Common myeloid progenitor, CD34-positive (primary cell): ENCODE measurements around the gene PDE11A.

ENCODE experiments used
- CTCF ChIA-PET: fragments of 350-600 bp; sonication (Branson Sonifier 250); formaldehyde crosslinking; loops from one replicate; lab custom pipeline; 2021; ENCODE audit warnings: antibody characterized with exemption; lab: Charles Lee
- POLR2A ChIA-PET: fragments of 350-600 bp; sonication (Branson Sonifier 250); formaldehyde crosslinking; loops from one replicate; lab custom pipeline; 2021; ENCODE audit warnings: antibody characterized with exemption; lab: Charles Lee
- DNase-seq, 3 donors: peaks; one replicate each; pipeline versions ENCODE4 v3.0.0 to v3.0.0-alpha.2; 2013
- H3K27ac ChIP-seq, 2 experiments: 1 replicate in 1 of 2; 2 replicates in 1 of 2; pipeline ENCODE4 v1.7.0; 2013; ENCODE audit warnings: inconsistent platforms in 2 of 2, low read length in 2 of 2, mild to moderate bottlenecking in 2 of 2, low read depth in 1 of 2, moderate library complexity in 1 of 2; ENCODE audit not compliant: severe bottlenecking in 2 of 2, insufficient read depth in 1 of 2, poor library complexity in 1 of 2
- H3K27me3 ChIP-seq, 5 experiments: replicated peaks in 2 of 5; 1 replicate in 3 of 5; 2 replicates in 2 of 5; pipeline versions ENCODE4 v1.6.1 to v1.7.0; 2013; ENCODE audit warnings: low read length in 4 of 5, mild to moderate bottlenecking in 2 of 5, moderate library complexity in 2 of 5, inconsistent platforms in 1 of 5; ENCODE audit not compliant: insufficient read depth in 5 of 5, control insufficient read depth in 4 of 5
- H3K36me3 ChIP-seq, 4 experiments: 1 replicate in 2 of 4; 2 replicates in 2 of 4; pipeline versions ENCODE4 v1.6.1 to v1.7.0; 2013; ENCODE audit warnings: low read length in 3 of 4, control low read depth in 1 of 4, mild to moderate bottlenecking in 1 of 4; ENCODE audit not compliant: control insufficient read depth in 4 of 4, insufficient read depth in 4 of 4
- H3K4me1 ChIP-seq, 4 experiments: 1 replicate in 3 of 4; 2 replicates in 1 of 4; pipeline versions ENCODE4 v1.6.1 to v1.7.1; 2013; ENCODE audit warnings: low read length in 3 of 4, mild to moderate bottlenecking in 3 of 4, control low read depth in 1 of 4, inconsistent platforms in 1 of 4, moderate library complexity in 1 of 4; ENCODE audit not compliant: control insufficient read depth in 4 of 4, insufficient read depth in 4 of 4; ENCODE audit errors: control extremely low read depth in 1 of 4
- H3K4me3 ChIP-seq, 7 experiments: 1 replicate in 4 of 7; 2 replicates in 3 of 7; pipeline versions ENCODE4 v1.5.1 to v1.7.0; 2013; ENCODE audit warnings: mild to moderate bottlenecking in 7 of 7, low read length in 6 of 7, moderate library complexity in 6 of 7, inconsistent platforms in 2 of 7, low read depth in 2 of 7, control low read depth in 1 of 7; ENCODE audit not compliant: insufficient read depth in 4 of 7, control insufficient read depth in 1 of 7; ENCODE audit errors: extremely low read depth in 1 of 7
- H3K9me3 ChIP-seq, 5 experiments: 1 replicate in 4 of 5; 2 replicates in 1 of 5; pipeline versions ENCODE4 v1.6.1 to v1.7.1; 2013; ENCODE audit warnings: low read length in 4 of 5, mild to moderate bottlenecking in 2 of 5, inconsistent platforms in 1 of 5, low read depth in 1 of 5, moderate library complexity in 1 of 5; ENCODE audit not compliant: control insufficient read depth in 4 of 5, insufficient read depth in 2 of 5; ENCODE audit errors: control extremely low read depth in 1 of 5
- WGBS: methylation state at CpG from one replicate; pipeline ENCODE4 v1.1.5; 2013; ENCODE audit not compliant: insufficient coverage; 5-methylcytosine and 5-hydroxymethylcytosine counted together

The PDE11A gene

GRCh38 chr2:177881921-177882320 is 190.7 kb downstream of the PDE11A start:
- Histone ChIP-seq H3K4me1 (peaks cover 0 to 4% (median under 1%) of the 10 kb centered on the region in 4 experiments), H3K9me3 (peaks cover 0 to 4% (median 0%) of the 10 kb centered on the region in 5 experiments), H3K27me3 (no peaks in the 10 kb centered on the region), H3K36me3 (no peaks in the 10 kb centered on the region), H3K4me3 (no peak overlapping the region), H3K27ac (no peak overlapping the region)
- ChIA-PET POLR2A (no interaction called here), CTCF (no interaction called here)
- WGBS: 100% methylated on average over 1 of the region's 2 CpGs
- DNase-seq: no peak

GRCh38 chr2:177881008-177881747 is 191.4 kb downstream of the PDE11A start:
- ChIA-PET POLR2A (no interaction called here), CTCF (no interaction called here)
- peaks cover 0 to 4% (median 0%) of the 10 kb centered on the region in 5 experiments for H3K9me3 ChIP-seq
- WGBS: 96% methylated on average over 2 of the region's 2 CpGs
- no peak overlapping the region for H3K4me3 ChIP-seq
- DNase-seq: no peak
- H3K27me3 ChIP-seq: no peaks in the 10 kb centered on the region
- H3K36me3 ChIP-seq: no peaks in the 10 kb centered on the region
- H3K27ac ChIP-seq: no peak overlapping the region
- H3K4me1 ChIP-seq: peaks cover 0 to 4% (median under 1%) of the 10 kb centered on the region in 4 experiments

GRCh38 chr2:177880285-177880684 is 192.3 kb downstream of the PDE11A start:
- 100% methylated on average over 2 of the region's 2 CpGs for WGBS
- CTCF ChIA-PET: no interaction called here

GRCh38 chr2:177876950-177877349 is 195.6 kb downstream of the PDE11A start:
- CTCF ChIA-PET: interaction anchor here (1.1 to 1.9 kb wide), 2 partner anchors 10 to 21 kb away, joined by 4 to 6 read pairs; no protein-coding TSS in a partner anchor
- H3K27ac ChIP-seq: no peak overlapping the region

More at GRCh38 chr2:177880285-177880684, 192.3 kb downstream of the PDE11A start:
- no peak overlapping the region for H3K4me3 ChIP-seq
- H3K27me3 ChIP-seq: no peaks in the 10 kb centered on the region
- DNase-seq: no peak
- no peak overlapping the region for H3K27ac ChIP-seq
- peaks cover 0 to 4% (median under 1%) of the 10 kb centered on the region in 4 experiments for H3K4me1 ChIP-seq
- H3K36me3 ChIP-seq: no peaks in the 10 kb centered on the region
- POLR2A ChIA-PET: no interaction called here
- peaks cover 0 to 4% (median 0%) of the 10 kb centered on the region in 5 experiments for H3K9me3 ChIP-seq

GRCh38 chr2:177874686-177875085 is 197.9 kb downstream of the PDE11A start:
- H3K9me3 ChIP-seq: no peaks in the 10 kb centered on the region
- no peaks in the 10 kb centered on the region for H3K36me3 ChIP-seq
- ChIA-PET POLR2A (no interaction called here), CTCF (interaction anchor here (0.6 to 1.1 kb wide), 2 partner anchors 23 to 1884 kb away, joined by 3 read pairs; no protein-coding TSS in a partner anchor)
- 97% methylated on average over 4 of the region's 4 CpGs for WGBS
- no peak overlapping the region for H3K27ac ChIP-seq
- DNase-seq: no peak
- H3K4me3 ChIP-seq: no peak overlapping the region
- no peaks in the 10 kb centered on the region for H3K27me3 ChIP-seq
- no peaks in the 10 kb centered on the region for H3K4me1 ChIP-seq

More at GRCh38 chr2:177876950-177877349, 195.6 kb downstream of the PDE11A start:
- no peak for DNase-seq
- no peaks in the 10 kb centered on the region for H3K4me1 ChIP-seq
- H3K9me3 ChIP-seq: peaks cover 0 to 4% (median 0%) of the 10 kb centered on the region in 5 experiments
- no peak overlapping the region for H3K4me3 ChIP-seq
- no peaks in the 10 kb centered on the region for H3K36me3 ChIP-seq
- POLR2A ChIA-PET: no interaction called here
- no peaks in the 10 kb centered on the region for H3K27me3 ChIP-seq
- WGBS: 97% methylated on average over 8 of the region's 8 CpGs

GRCh38 chr2:177873915-177874314 is 198.7 kb downstream of the PDE11A start:
- Histone ChIP-seq H3K27me3 (no peaks in the 10 kb centered on the region), H3K4me3 (no peak overlapping the region), H3K4me1 (no peaks in the 10 kb centered on the region), H3K27ac (no peak overlapping the region), H3K36me3 (no peaks in the 10 kb centered on the region), H3K9me3 (no peaks in the 10 kb centered on the region)
- ChIA-PET CTCF (no interaction called here), POLR2A (no interaction called here)
- no peak for DNase-seq
- WGBS: 83% methylated on average over 1 of the region's 1 CpG

- POLR2A ChIA-PET: no interaction called here
- Histone ChIP-seq H3K27ac (no peak overlapping the region), H3K4me1 (no peaks in the 10 kb centered on the region), H3K36me3 (no peaks in the 10 kb centered on the region), H3K9me3 (no peaks in the 10 kb centered on the region), H3K27me3 (no peaks in the 10 kb centered on the region), H3K4me3 (no peak overlapping the region)
- peak in 2 of 3 donors; percentile 14 to 22 for DNase-seq
- CTCF ChIA-PET: no interaction called here
These were observed 200.3 kb downstream of the PDE11A start for GRCh38 chr2:177872286-177872685.
